ENCODE measurements around the gene PCDH19. TPM values are rescaled to one million over a fixed set of nuclear protein-coding genes. Genes with fewer than 3 reads are reported as not detected.

PCDH19 gene
- total RNA-seq, 1 donor from 2014 or later, result 3.4 TPM

GRCh38 chrX:100289066-100289558, 121.0 kb downstream of the PCDH19 start:
- H3K36me3 ChIP-seq, result no peaks in the 10 kb centered on the region
- peaks cover 33% of the 10 kb centered on the region for H3K4me1 Mint-ChIP-seq
- H3K9ac ChIP-seq, result no peak overlapping the region
- H3K27ac Mint-ChIP-seq, result peak overlapping the region; percentile 20
- H2AFZ ChIP-seq (replicated peaks), result no peak overlapping the region
- no peak overlapping the region for H3K4me3 ChIP-seq
- peaks cover 1% of the 10 kb centered on the region for H3K9me3 Mint-ChIP-seq
- peaks cover 13% of the 10 kb centered on the region for H3K36me3 Mint-ChIP-seq
- H3K27ac ChIP-seq, result no peak overlapping the region
- H3K4me2 ChIP-seq, result no peak overlapping the region
- DNase-seq (ENCODE audit: low spot score), result no peak
- no peaks in the 10 kb centered on the region for H3K9me3 ChIP-seq (ENCODE audit: low read depth)
- no peak for TF ChIP-seq EZH2phosphoT487 (IDR thresholded peaks at IDR 0.05)
- TF ChIP-seq EZH2 (IDR thresholded peaks at IDR 0.05), result no peak
- H3F3A ChIP-seq (ENCODE audit: low read depth), result no peaks in the 10 kb centered on the region
- no peaks in the 10 kb centered on the region for H3K27me3 ChIP-seq
- no peaks in the 10 kb centered on the region for H4K20me1 ChIP-seq (ENCODE audit: low read depth)
- H3K4me1 ChIP-seq, result peaks cover 5% of the 10 kb centered on the region
- H3K79me2 ChIP-seq (ENCODE audit: low read depth), result no peaks in the 10 kb centered on the region
- no peaks in the 10 kb centered on the region for H3K27me3 Mint-ChIP-seq (ENCODE audit: insufficient read depth, low read depth)
- no peak overlapping the region for H3K4me3 Mint-ChIP-seq

- H3K9me3 ChIP-seq (ENCODE audit: low read depth), result no peaks in the 10 kb centered on the region
- H2AFZ ChIP-seq (replicated peaks), result no peak overlapping the region
- no peaks in the 10 kb centered on the region for H3K36me3 Mint-ChIP-seq
- H3K79me2 ChIP-seq (ENCODE audit: low read depth), result no peaks in the 10 kb centered on the region
- H3K4me3 ChIP-seq, result no peak overlapping the region
- no peaks in the 10 kb centered on the region for H4K20me1 ChIP-seq (ENCODE audit: low read depth)
- no peaks in the 10 kb centered on the region for H3K4me1 ChIP-seq
- peaks cover 9% of the 10 kb centered on the region for H3K9me3 Mint-ChIP-seq
- H3K27me3 Mint-ChIP-seq (ENCODE audit: insufficient read depth, low read depth), result peaks cover 4% of the 10 kb centered on the region
- H3K4me3 Mint-ChIP-seq, result no peak overlapping the region
- no peak overlapping the region for H3K27ac ChIP-seq
- H3K27ac Mint-ChIP-seq, result no peak overlapping the region
- no peaks in the 10 kb centered on the region for H3K4me1 Mint-ChIP-seq
- TF ChIP-seq EZH2 (IDR thresholded peaks at IDR 0.05), result no peak
- no peak for TF ChIP-seq CTCF (IDR thresholded peaks at IDR 0.05)
- TF ChIP-seq EZH2phosphoT487 (IDR thresholded peaks at IDR 0.05), result no peak
- H3K9ac ChIP-seq, result no peak overlapping the region
- H3K27me3 ChIP-seq, result no peaks in the 10 kb centered on the region
- DNase-seq (ENCODE audit: low spot score), result no peak
- no peak overlapping the region for H3K4me2 ChIP-seq
- no peaks in the 10 kb centered on the region for H3F3A ChIP-seq (ENCODE audit: low read depth)
- no peaks in the 10 kb centered on the region for H3K36me3 ChIP-seq
Observed at GRCh38 chrX:100277231-100277630, 132.8 kb downstream of the PCDH19 start.

- no peak for DNase-seq (ENCODE audit: low spot score)
- Mint-ChIP-seq H3K4me3 (no peak overlapping the region), H3K27ac (no peak overlapping the region), H3K9me3 (peaks cover 6% of the 10 kb centered on the region), H3K4me1 (no peaks in the 10 kb centered on the region), H3K36me3 (no peaks in the 10 kb centered on the region), H3K27me3 (ENCODE audit: insufficient read depth, low read depth) (peaks cover 2% of the 10 kb centered on the region)
- no peaks in the 10 kb centered on the region for H3F3A ChIP-seq (ENCODE audit: low read depth)
- H3K9me3 ChIP-seq (ENCODE audit: low read depth), result peaks cover 6% of the 10 kb centered on the region
- no peaks in the 10 kb centered on the region for H3K79me2 ChIP-seq (ENCODE audit: low read depth)
- H4K20me1 ChIP-seq (ENCODE audit: low read depth), result no peaks in the 10 kb centered on the region
- no peak for TF ChIP-seq EZH2phosphoT487 (IDR thresholded peaks at IDR 0.05)
- TF ChIP-seq EZH2 (IDR thresholded peaks at IDR 0.05), result no peak
- TF ChIP-seq CTCF (IDR thresholded peaks at IDR 0.05), result no peak
- H3K27me3 ChIP-seq, result no peaks in the 10 kb centered on the region
- H3K36me3 ChIP-seq, result no peaks in the 10 kb centered on the region
- H3K9ac ChIP-seq, result no peak overlapping the region
- H3K4me1 ChIP-seq, result no peaks in the 10 kb centered on the region
- H2AFZ ChIP-seq (replicated peaks), result no peak overlapping the region
- H3K27ac ChIP-seq, result no peak overlapping the region
- no peak overlapping the region for H3K4me3 ChIP-seq
- H3K4me2 ChIP-seq, result no peak overlapping the region
Observed at GRCh38 chrX:100274916-100275315, 135.2 kb downstream of the PCDH19 start.

GRCh38 chrX:100265179-100265578, 144.9 kb downstream of the PCDH19 start:
- Histone ChIP-seq H3F3A (ENCODE audit: low read depth) (no peaks in the 10 kb centered on the region), H3K79me2 (ENCODE audit: low read depth) (no peaks in the 10 kb centered on the region), H3K9ac (no peak overlapping the region), H3K4me1 (no peaks in the 10 kb centered on the region), H2AFZ (replicated peaks) (no peak overlapping the region), H3K4me3 (no peak overlapping the region), H3K36me3 (no peaks in the 10 kb centered on the region), H3K9me3 (ENCODE audit: low read depth) (no peaks in the 10 kb centered on the region), H3K4me2 (no peak overlapping the region), H3K27me3 (no peaks in the 10 kb centered on the region), H4K20me1 (ENCODE audit: low read depth) (no peaks in the 10 kb centered on the region), H3K27ac (no peak overlapping the region)
- H3K4me3 Mint-ChIP-seq, result no peak overlapping the region
- no peaks in the 10 kb centered on the region for H3K36me3 Mint-ChIP-seq
- no peaks in the 10 kb centered on the region for H3K4me1 Mint-ChIP-seq
- H3K27ac Mint-ChIP-seq, result no peak overlapping the region
- no peak for TF ChIP-seq EZH2 (IDR thresholded peaks at IDR 0.05)
- TF ChIP-seq CTCF (IDR thresholded peaks at IDR 0.05), result no peak
- no peak for TF ChIP-seq EZH2phosphoT487 (IDR thresholded peaks at IDR 0.05)
- H3K9me3 Mint-ChIP-seq, result peaks cover 5% of the 10 kb centered on the region
- no peak for DNase-seq (ENCODE audit: low spot score)
- no peaks in the 10 kb centered on the region for H3K27me3 Mint-ChIP-seq (ENCODE audit: insufficient read depth, low read depth)
